ENCODE results near the gene KIAA1671. TPM values are rescaled to one million over a fixed set of nuclear protein-coding genes. Genes with fewer than 3 reads are reported as not detected.

Gene KIAA1671
- total RNA-seq, 1 donor from 2014 or later = 8.3 TPM

GRCh38 chr22:25112538-25113253, 160.2 kb downstream of the KIAA1671 start:
- DNase-seq (ENCODE audit: extremely low spot score, unreplicated experiment) = no peak
- peaks cover 4% of the 10 kb centered on the region for H3K9me3 Mint-ChIP-seq (ENCODE audit: unreplicated experiment)
- H3K27ac Mint-ChIP-seq (ENCODE audit: unreplicated experiment) = peak overlapping the region; percentile 41
- H3K4me3 Mint-ChIP-seq (ENCODE audit: unreplicated experiment) = no peak overlapping the region
- H3K36me3 Mint-ChIP-seq (ENCODE audit: unreplicated experiment) = no peaks in the 10 kb centered on the region
- H3K27me3 Mint-ChIP-seq (ENCODE audit: unreplicated experiment) = peaks cover 3% of the 10 kb centered on the region
- peaks cover 19% of the 10 kb centered on the region for H3K4me1 Mint-ChIP-seq (ENCODE audit: unreplicated experiment)
- TF ChIP-seq, protein P1, sequence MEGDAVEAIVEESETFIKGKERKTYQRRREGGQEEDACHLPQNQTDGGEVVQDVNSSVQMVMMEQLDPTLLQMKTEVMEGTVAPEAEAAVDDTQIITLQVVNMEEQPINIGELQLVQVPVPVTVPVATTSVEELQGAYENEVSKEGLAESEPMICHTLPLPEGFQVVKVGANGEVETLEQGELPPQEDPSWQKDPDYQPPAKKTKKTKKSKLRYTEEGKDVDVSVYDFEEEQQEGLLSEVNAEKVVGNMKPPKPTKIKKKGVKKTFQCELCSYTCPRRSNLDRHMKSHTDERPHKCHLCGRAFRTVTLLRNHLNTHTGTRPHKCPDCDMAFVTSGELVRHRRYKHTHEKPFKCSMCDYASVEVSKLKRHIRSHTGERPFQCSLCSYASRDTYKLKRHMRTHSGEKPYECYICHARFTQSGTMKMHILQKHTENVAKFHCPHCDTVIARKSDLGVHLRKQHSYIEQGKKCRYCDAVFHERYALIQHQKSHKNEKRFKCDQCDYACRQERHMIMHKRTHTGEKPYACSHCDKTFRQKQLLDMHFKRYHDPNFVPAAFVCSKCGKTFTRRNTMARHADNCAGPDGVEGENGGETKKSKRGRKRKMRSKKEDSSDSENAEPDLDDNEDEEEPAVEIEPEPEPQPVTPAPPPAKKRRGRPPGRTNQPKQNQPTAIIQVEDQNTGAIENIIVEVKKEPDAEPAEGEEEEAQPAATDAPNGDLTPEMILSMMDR (IDR thresholded peaks at IDR 0.05) = no peak

DNA sequence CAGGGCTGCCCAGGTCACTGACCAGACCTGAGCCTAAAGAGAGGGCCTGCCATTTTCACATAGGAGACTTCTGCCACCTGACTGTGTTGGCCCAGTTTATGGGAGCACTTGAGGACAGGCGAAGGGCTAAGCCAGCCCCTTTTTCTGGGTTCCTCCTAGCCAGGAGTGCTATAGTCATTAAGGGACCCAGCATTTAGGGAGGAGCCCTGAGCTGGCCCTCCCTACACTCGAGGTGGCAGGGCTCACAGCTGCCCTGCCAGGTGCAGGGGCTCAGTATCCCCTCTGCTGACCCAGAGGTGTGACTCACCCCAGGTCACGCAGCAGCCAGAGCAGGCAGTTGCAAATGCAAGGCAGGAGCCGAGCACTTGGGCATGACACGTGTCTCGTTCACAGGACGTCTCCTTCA, 160.8 kb downstream of the KIAA1671 start:
- TF ChIP-seq, protein P1 (IDR thresholded peaks at IDR 0.05) = no peak
- Mint-ChIP-seq H3K4me1 (ENCODE audit: unreplicated experiment) (peaks cover 19% of the 10 kb centered on the region), H3K36me3 (ENCODE audit: unreplicated experiment) (no peaks in the 10 kb centered on the region), H3K4me3 (ENCODE audit: unreplicated experiment) (no peak overlapping the region), H3K27ac (ENCODE audit: unreplicated experiment) (no peak overlapping the region), H3K27me3 (ENCODE audit: unreplicated experiment) (peaks cover 3% of the 10 kb centered on the region), H3K9me3 (ENCODE audit: unreplicated experiment) (peaks cover 4% of the 10 kb centered on the region)
- no peak for DNase-seq (ENCODE audit: extremely low spot score, unreplicated experiment)

DNA sequence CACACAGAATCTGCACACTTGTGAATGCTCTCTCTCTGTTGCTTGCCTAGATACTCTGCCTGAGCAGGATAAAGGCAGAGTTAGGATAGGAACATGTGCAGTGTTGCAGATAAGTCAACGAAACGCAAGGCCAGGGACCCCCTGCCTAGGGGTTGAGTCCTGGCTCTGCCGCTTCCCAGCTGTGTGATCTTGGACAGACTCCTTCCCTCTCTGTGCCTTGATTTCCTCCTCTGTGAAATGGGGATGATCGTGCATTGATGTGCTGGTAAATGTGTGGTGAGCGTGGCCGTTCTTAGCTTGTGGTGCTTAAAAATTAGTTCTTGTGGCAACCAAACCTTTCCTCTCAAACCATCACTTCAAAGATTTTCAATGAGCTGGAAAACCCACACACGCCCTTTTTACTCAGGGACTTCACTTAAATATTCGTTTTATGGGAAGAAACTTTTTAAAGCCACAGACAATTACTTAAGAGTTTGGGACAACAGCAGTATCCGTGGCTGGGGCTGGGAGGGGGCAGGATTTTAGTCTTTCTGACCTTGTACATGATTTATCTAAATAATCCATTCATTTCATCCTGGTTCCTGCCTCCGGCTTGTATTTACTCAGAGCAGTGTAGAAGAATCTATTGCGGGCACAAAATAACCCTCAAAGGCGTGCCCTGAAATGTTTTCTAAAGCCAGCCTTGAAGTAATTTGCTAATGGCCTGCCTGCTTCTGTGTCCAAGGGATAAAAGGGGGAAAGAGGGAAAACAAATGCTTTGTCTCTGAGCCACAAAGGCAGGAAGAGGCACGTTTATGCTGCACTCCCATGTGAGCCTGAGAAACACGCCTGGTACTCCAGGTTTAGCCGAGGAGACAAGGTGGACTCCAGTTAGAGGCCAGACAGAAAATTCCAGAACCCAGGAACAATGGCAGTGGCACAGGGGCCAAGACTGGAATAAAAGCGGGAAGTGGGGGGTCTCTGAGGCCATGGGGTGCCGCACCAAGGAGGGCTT, 162.2 kb downstream of the KIAA1671 start:
- TF ChIP-seq, protein P1 (IDR thresholded peaks at IDR 0.05) = no peak
- Mint-ChIP-seq H3K4me1 (ENCODE audit: unreplicated experiment) (peaks cover 19% of the 10 kb centered on the region), H3K27ac (ENCODE audit: unreplicated experiment) (no peak overlapping the region), H3K36me3 (ENCODE audit: unreplicated experiment) (no peaks in the 10 kb centered on the region), H3K27me3 (ENCODE audit: unreplicated experiment) (peaks cover 10% of the 10 kb centered on the region), H3K9me3 (ENCODE audit: unreplicated experiment) (no peaks in the 10 kb centered on the region), H3K4me3 (ENCODE audit: unreplicated experiment) (no peak overlapping the region)
- no peak for DNase-seq (ENCODE audit: extremely low spot score, unreplicated experiment)

DNA sequence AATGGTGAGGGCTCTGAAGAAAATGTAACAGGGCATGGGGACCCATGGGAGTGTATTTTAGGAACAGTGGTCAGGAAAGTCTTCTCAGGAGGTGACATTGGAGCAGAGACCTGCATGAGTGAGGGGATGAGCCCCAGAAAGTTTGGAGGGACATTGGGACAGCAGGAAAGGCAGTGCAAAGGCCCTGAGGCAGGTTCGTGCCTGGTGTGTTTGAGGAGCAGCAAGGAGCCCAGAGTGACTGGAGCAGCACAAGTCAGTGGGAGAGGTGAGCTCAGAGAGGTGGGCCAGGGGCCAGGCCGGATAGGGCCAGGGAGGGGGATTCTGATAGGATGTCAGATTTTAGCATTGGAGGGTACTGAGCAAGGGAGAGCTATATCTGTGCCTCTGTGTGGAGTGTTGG, 167.1 kb downstream of the KIAA1671 start:
- no peak overlapping the region for H3K27ac Mint-ChIP-seq (ENCODE audit: unreplicated experiment)
- H3K9me3 Mint-ChIP-seq (ENCODE audit: unreplicated experiment) = no peaks in the 10 kb centered on the region
- TF ChIP-seq, protein P1 (IDR thresholded peaks at IDR 0.05) = no peak
- no peak for DNase-seq (ENCODE audit: extremely low spot score, unreplicated experiment)
- no peaks in the 10 kb centered on the region for H3K36me3 Mint-ChIP-seq (ENCODE audit: unreplicated experiment)
- H3K27me3 Mint-ChIP-seq (ENCODE audit: unreplicated experiment) = peaks cover 10% of the 10 kb centered on the region
- H3K4me1 Mint-ChIP-seq (ENCODE audit: unreplicated experiment) = peaks cover 7% of the 10 kb centered on the region
- no peak overlapping the region for H3K4me3 Mint-ChIP-seq (ENCODE audit: unreplicated experiment)

- Mint-ChIP-seq H3K9me3 (ENCODE audit: unreplicated experiment) (no peaks in the 10 kb centered on the region), H3K27ac (ENCODE audit: unreplicated experiment) (no peak overlapping the region), H3K27me3 (ENCODE audit: unreplicated experiment) (peaks cover 10% of the 10 kb centered on the region), H3K4me1 (ENCODE audit: unreplicated experiment) (peaks cover 7% of the 10 kb centered on the region), H3K4me3 (ENCODE audit: unreplicated experiment) (no peak overlapping the region), H3K36me3 (ENCODE audit: unreplicated experiment) (no peaks in the 10 kb centered on the region)
- TF ChIP-seq, protein P1 (IDR thresholded peaks at IDR 0.05) = no peak
- no peak for DNase-seq (ENCODE audit: extremely low spot score, unreplicated experiment)
These were observed 167.6 kb downstream of the KIAA1671 start for GRCh38 chr22:25120093-25120561.
